ENCODE measurements around the gene OTUD5.
A peak's percentile ranks its signal among the peaks of the same experiment; 100 is the strongest.

OTUD5 gene

GRCh38 chrX:48937054-48937907, 20.1 kb downstream of the OTUD5 start:
- DNase-seq (ENCODE audit: low read depth): peak; percentile 69

GRCh38 chrX:48936429-48937053, 20.9 kb downstream of the OTUD5 start:
- DNase-seq (ENCODE audit: low read depth): no peak

- DNase-seq (ENCODE audit: low read depth): no peak
These were observed 22.1 kb downstream of the OTUD5 start for GRCh38 chrX:48935301-48935670.

- no peak for DNase-seq (ENCODE audit: low read depth)
These were observed 22.7 kb downstream of the OTUD5 start for GRCh38 chrX:48934581-48935300.

- DNase-seq (ENCODE audit: low read depth): no peak
These were observed 23.6 kb downstream of the OTUD5 start for GRCh38 chrX:48933757-48934156.

GRCh38 chrX:48927736-48928382, 29.5 kb downstream of the OTUD5 start:
- no peak for DNase-seq (ENCODE audit: low read depth)

- no peak for DNase-seq (ENCODE audit: low read depth)
These were observed 30.3 kb downstream of the OTUD5 start for GRCh38 chrX:48927123-48927522.

GRCh38 chrX:48924270-48924669, 33.1 kb downstream of the OTUD5 start:
- no peak for DNase-seq (ENCODE audit: low read depth)

GRCh38 chrX:48923771-48924170, 33.6 kb downstream of the OTUD5 start:
- DNase-seq (ENCODE audit: low read depth): no peak

- DNase-seq (ENCODE audit: low read depth): no peak
These were observed 36.7 kb downstream of the OTUD5 start for GRCh38 chrX:48920718-48921104.

GRCh38 chrX:48919947-48920717, 37.3 kb downstream of the OTUD5 start:
- DNase-seq (ENCODE audit: low read depth): no peak

GRCh38 chrX:48919360-48919841, 38.0 kb downstream of the OTUD5 start:
- DNase-seq (ENCODE audit: low read depth): peak; percentile 42

GRCh38 chrX:48918643-48919340, 38.6 kb downstream of the OTUD5 start, which contains the start of gene PIM2:
PIM2 (minus strand) TSS chrX:48919024; CDS start chrX:48918834, 190 bp downstream.
- peak; percentile 85 for DNase-seq (ENCODE audit: low read depth)

GRCh38 chrX:48918301-48918642, 39.1 kb downstream of the OTUD5 start:
- no peak for DNase-seq (ENCODE audit: low read depth)

GRCh38 chrX:48917139-48918001, 40.0 kb downstream of the OTUD5 start:
- DNase-seq (ENCODE audit: low read depth): peak; percentile 82

- no peak for DNase-seq (ENCODE audit: low read depth)
These were observed 42.6 kb downstream of the OTUD5 start for GRCh38 chrX:48914593-48915493.

- DNase-seq (ENCODE audit: low read depth): no peak
These were observed 43.6 kb downstream of the OTUD5 start for GRCh38 chrX:48913605-48914366.
